Sigmoid colon (tissue), 4 donors: ENCODE measurements around the gene PIP5K1C.
"Not testable (repeated sequence)": the region's sequence is repeated elsewhere in the genome, so short reads cannot be mapped to it uniquely, and the experiment has no call there.

Experiments
- CTCF ChIP-seq, 4 experiments: fragments of 450-650 bp in 3 of 4; fragments of 200-600 bp in 1 of 4; IDR thresholded peaks; one replicate each; pipeline ENCODE4 v1.5.1; 2016 to 2019; ENCODE audit warnings: antibody characterized with exemption in 4 of 4, mild to moderate bottlenecking in 3 of 4, moderate library complexity in 2 of 4
- POLR2AphosphoS5 ChIP-seq, 4 donors: sonication (generic); formaldehyde crosslinking; IDR thresholded peaks; one replicate each; pipeline ENCODE4 v1.6.1; 2017; ENCODE audit warnings: antibody characterized with exemption in 4 of 4

GRCh38 chr19:3666545-3666856, 33.8 kb downstream of the PIP5K1C start:
- TF ChIP-seq CTCF, POLR2AphosphoS5 (IDR thresholded peaks at IDR 0.05): not testable (repeated sequence)
